ENCODE results near the gene CD200. TPM values are rescaled to one million over a fixed set of nuclear protein-coding genes. Genes with fewer than 3 reads are reported as not detected.

CD200 gene
- polyA plus RNA-seq, 1 donor, result 41.6 TPM

GRCh38 chr3:112327371-112327951 is 5.5 kb upstream of the CD200 start:
- peak; percentile 50 for DNase-seq

GRCh38 chr3:112331851-112332250 is 1.1 kb upstream of the CD200 start:
- DNase-seq, result no peak

- peak; percentile 73 for DNase-seq
Measured at GRCh38 chr3:112333381-112334317, 693 bp downstream of the CD200 start.

- no peak for DNase-seq
Measured at GRCh38 chr3:112334691-112335433, 1.9 kb downstream of the CD200 start.

- no peak for DNase-seq
Measured at GRCh38 chr3:112335434-112335781, 2.5 kb downstream of the CD200 start.

GRCh38 chr3:112338021-112338726 is 5.2 kb downstream of the CD200 start:
- DNase-seq, result no peak

- DNase-seq, result no peak
Measured at GRCh38 chr3:112338727-112339056, 5.7 kb downstream of the CD200 start.

- DNase-seq, result no peak
Measured at GRCh38 chr3:112339134-112339533, 6.2 kb downstream of the CD200 start.

GRCh38 chr3:112339609-112340008 is 6.7 kb downstream of the CD200 start:
- DNase-seq, result no peak

- DNase-seq, result no peak
Measured at GRCh38 chr3:112341386-112341785, 8.4 kb downstream of the CD200 start.

- no peak for DNase-seq
Measured at GRCh38 chr3:112345681-112346080, 12.7 kb downstream of the CD200 start.

GRCh38 chr3:112346491-112347122 is 13.7 kb downstream of the CD200 start:
- no peak for DNase-seq

- no peak for DNase-seq
Measured at GRCh38 chr3:112348943-112349342, 16.0 kb downstream of the CD200 start.

GRCh38 chr3:112349557-112349956 is 16.6 kb downstream of the CD200 start:
- no peak for DNase-seq

GRCh38 chr3:112350018-112350810 is 17.3 kb downstream of the CD200 start:
- DNase-seq, result no peak

GRCh38 chr3:112351036-112351435 is 18.1 kb downstream of the CD200 start:
- no peak for DNase-seq

GRCh38 chr3:112351823-112352222 is 18.9 kb downstream of the CD200 start:
- DNase-seq, result no peak

GRCh38 chr3:112352720-112353119 is 19.8 kb downstream of the CD200 start:
- no peak for DNase-seq

GRCh38 chr3:112353365-112353764 is 20.4 kb downstream of the CD200 start:
- no peak for DNase-seq

GRCh38 chr3:112354642-112355306 is 21.8 kb downstream of the CD200 start:
- DNase-seq, result no peak

GRCh38 chr3:112355307-112355687 is 22.3 kb downstream of the CD200 start:
- DNase-seq, result no peak
